ENCODE results near the gene OSBPL5.

Gene OSBPL5

DNA sequence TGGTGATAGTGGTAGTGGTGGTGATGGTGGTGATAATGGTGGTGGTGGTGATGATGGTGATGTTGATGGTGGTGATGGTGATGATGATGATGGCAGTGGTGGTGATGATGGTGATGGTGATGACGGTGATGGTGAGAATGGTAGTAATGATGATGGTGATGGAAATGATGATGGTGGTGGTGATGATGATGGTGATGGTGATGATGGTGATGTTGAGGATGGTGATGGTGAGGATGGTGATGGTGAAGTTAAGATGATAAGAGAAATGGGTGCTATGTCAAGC lies 41.8 kb upstream of the OSBPL5 start:
- TF ChIP-seq, protein P1, sequence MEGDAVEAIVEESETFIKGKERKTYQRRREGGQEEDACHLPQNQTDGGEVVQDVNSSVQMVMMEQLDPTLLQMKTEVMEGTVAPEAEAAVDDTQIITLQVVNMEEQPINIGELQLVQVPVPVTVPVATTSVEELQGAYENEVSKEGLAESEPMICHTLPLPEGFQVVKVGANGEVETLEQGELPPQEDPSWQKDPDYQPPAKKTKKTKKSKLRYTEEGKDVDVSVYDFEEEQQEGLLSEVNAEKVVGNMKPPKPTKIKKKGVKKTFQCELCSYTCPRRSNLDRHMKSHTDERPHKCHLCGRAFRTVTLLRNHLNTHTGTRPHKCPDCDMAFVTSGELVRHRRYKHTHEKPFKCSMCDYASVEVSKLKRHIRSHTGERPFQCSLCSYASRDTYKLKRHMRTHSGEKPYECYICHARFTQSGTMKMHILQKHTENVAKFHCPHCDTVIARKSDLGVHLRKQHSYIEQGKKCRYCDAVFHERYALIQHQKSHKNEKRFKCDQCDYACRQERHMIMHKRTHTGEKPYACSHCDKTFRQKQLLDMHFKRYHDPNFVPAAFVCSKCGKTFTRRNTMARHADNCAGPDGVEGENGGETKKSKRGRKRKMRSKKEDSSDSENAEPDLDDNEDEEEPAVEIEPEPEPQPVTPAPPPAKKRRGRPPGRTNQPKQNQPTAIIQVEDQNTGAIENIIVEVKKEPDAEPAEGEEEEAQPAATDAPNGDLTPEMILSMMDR (IDR thresholded peaks at IDR 0.05; ENCODE audit: insufficient read depth, low read length, missing control alignments), result no peak
- CTCF ChIA-PET, result interaction anchor here (0.7 to 2.4 kb wide), 3 partner anchors 9 to 315 kb away, joined by 3 to 11 read pairs (median 3); no protein-coding TSS in a partner anchor
- POLR2A ChIA-PET, result no interaction called here
- no peak overlapping the region for H3K4me3 ChIP-seq (ENCODE audit: low read depth, low read length)
- no peak for DNase-seq (ENCODE audit: low read depth, low spot score)

DNA sequence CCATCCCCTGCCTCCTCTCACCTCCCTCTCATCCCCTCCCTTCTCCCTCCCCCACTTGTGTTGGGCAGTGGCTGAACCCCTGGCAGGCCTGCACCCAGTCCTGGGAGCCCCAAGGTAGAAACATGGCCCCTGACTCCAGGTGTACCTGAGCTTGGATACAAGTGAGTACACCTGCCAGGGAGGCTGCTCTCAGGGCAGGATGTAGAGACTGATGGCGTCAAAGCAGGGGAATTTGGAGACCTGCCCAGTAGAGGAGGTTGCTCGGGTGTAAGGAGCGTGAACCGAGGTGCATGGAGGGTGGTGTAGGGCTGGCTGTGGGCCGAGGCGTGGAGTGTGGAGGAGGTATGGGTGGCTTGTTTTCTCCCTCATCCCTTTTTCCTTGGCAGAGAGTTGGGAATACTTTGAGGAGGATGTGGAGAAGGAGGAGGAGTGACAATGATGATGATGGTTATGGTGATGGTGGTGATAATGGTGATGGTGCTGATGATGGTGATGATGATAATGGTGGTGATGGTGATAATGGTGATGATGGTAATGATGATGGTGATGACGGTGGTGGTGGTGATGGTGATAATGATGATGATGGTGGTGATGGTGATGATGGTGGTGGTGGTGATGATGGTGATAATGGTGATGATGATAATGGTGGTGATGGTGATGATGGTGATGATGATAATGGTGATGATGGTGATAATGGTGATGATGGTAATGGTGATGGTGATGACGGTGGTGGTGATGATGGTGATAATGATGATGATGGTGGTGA lies 41.2 kb upstream of the OSBPL5 start:
- CTCF ChIA-PET, result interaction anchor here (2.1 to 2.4 kb wide), 2 partner anchors 10 to 11 kb away, joined by 5 to 11 read pairs; no protein-coding TSS in a partner anchor
- H3K4me3 ChIP-seq (ENCODE audit: low read depth, low read length), result no peak overlapping the region
- POLR2A ChIA-PET, result no interaction called here
- TF ChIP-seq, protein P1 (IDR thresholded peaks at IDR 0.05; ENCODE audit: insufficient read depth, low read length, missing control alignments), result no peak
- DNase-seq (ENCODE audit: low read depth, low spot score), result no peak

DNA sequence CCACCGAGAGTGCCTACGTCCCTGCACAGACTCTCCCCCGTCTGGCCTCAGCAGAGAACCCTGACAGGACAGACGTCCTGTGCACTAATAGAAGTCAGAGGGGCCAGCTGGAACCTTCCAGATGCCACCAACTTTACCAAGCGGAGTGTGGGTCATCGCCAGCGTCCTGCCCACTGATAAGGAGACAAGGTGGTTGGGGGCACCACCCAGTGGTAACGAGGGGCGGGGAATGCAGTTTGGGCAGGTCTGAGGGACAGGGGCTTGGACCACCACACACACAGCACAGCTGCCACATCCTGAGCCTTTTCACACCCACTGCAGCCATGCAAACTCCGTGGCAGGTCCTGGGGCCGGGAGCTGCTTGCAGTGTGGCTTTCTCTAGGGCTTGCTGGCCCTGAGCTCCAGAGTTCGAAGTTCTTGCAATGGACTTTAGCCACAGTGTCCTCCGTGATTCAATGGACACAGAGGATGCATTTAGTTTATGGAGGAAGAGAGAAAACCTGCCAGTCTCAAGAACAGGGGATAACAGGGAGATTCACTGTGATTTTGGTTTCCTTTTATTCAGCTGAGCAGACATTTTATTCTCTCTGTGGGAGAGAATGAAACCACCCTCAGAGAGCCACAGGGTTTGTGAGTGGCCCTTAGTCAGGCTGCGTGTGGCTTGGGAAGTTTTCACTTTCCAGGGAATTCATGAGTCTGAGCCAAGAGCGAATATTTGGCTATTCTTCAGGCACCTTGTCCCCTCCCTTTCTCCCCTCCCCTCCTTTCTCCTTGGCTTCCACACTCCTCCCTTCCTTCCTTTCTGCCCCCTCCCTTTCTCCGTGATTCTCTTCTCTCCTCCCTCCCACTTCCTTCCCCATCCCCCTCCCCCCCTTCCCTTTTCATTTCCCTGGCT lies 40.4 kb upstream of the OSBPL5 start:
- CTCF ChIA-PET, result interaction anchor here (2.1 kb wide), 1 partner anchor 10 kb away, joined by 5 read pairs; no protein-coding TSS in a partner anchor
- no peak for DNase-seq (ENCODE audit: low read depth, low spot score)
- H3K4me3 ChIP-seq (ENCODE audit: low read depth, low read length), result no peak overlapping the region
- POLR2A ChIA-PET, result no interaction called here
- TF ChIP-seq, protein P1 (IDR thresholded peaks at IDR 0.05; ENCODE audit: insufficient read depth, low read length, missing control alignments), result no peak

DNA sequence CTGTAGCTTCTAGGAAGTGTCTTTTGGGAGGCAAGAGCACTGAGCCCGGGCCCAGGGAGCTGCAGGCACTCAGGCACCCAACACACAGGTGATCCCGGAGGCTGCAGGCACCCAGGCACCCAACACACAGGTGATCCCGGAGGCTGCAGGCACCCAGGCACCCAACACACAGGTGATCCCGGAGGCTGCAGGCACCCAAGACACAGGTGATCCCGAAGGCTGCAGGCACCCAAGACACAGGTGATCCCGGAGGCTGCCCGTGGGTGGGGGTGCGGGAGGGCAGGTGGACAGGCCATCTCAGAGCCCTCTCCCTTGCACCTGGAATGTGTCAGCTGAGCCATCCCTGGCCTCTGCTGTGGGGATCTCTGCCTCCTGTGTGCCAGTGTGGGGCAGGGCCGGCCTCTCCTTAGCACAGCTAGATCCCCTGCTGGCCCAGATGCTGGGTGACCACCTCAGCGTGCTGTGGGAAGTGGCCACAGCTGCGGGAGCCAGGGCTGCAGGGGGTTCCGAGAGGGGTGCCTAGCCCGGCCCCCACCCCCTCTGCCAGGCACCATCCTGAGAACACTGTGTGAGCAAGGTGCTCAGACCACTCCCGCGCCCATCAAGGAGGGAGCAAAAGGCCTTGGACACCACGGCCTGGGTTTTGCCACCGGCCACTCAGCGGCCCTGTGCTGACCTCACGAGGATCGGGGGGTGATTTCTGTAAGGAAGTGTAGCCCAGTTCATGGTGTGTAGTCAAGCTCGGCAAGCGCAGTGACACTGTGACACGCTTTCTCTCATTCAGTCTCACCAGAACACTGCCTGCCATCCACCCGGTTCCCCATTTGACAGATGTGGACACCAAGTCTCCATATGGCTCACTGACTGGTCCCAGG lies 39.3 kb upstream of the OSBPL5 start:
- ChIA-PET CTCF (interaction anchor here (1.2 to 2.1 kb wide), 2 partner anchors 9 to 14 kb away, joined by 5 read pairs; no protein-coding TSS in a partner anchor), POLR2A (no interaction called here)
- H3K4me3 ChIP-seq (ENCODE audit: low read depth, low read length), result no peak overlapping the region
- no peak for DNase-seq (ENCODE audit: low read depth, low spot score)
- TF ChIP-seq, protein P1 (IDR thresholded peaks at IDR 0.05; ENCODE audit: insufficient read depth, low read length, missing control alignments), result no peak

DNA sequence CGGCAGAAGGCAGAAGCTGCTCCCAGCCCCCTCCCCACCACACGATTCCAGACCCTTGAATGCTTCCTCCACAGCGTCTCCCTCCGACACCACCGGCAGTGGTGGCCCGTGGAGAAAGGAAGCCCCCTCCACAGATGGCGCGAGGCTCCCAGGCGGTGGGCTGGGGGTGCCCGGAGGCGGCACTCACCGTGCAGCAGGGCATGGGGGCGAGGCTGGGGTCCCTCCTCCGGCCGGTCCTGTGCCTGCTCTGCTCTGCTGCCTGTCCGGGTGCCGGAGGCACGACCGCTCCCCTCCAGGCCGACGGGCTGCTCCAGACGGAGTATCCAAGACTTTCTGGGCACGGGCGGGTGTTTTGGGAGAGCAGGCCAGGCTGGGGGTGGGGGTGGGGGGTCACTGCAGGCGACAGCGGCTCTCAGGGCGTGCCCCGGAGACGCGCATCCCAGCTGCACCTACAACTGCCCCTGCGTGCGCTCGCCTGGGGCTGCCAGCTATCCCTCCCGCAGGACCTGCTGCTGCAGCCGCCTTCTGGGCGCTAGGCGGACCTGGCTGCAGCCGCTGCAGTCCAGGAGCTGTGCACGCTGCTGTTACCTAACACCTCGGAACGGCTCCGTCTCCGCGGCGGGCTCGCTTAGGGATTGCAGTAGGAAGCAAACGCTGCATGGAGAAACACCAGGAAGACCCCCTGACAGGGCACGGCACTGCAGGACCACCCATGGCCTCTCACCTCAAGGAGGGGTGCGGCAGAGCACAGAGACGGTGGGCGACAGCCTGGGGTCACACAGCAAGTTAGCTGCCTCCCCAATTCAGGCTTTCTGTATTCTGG lies 38.3 kb upstream of the OSBPL5 start:
- no peak overlapping the region for H3K4me3 ChIP-seq (ENCODE audit: low read depth, low read length)
- POLR2A ChIA-PET, result no interaction called here
- CTCF ChIA-PET, result interaction anchor here (1.2 kb wide), 1 partner anchor 14 kb away, joined by 5 read pairs; no protein-coding TSS in a partner anchor
- TF ChIP-seq, protein P1 (IDR thresholded peaks at IDR 0.05; ENCODE audit: insufficient read depth, low read length, missing control alignments), result no peak
- DNase-seq (ENCODE audit: low read depth, low spot score), result no peak
